ENCODE results near the gene KMO.

- TF ChIP-seq POLR2AphosphoS5 (IDR thresholded peaks at IDR 0.05; ENCODE audit: low read depth) (no peak), CTCF (conservative IDR thresholded peaks at IDR 0.05; ENCODE audit: low read depth in 2 of 2) (no peak)
Measured at GRCh38 chr1:241644259-241644658, 112.1 kb downstream of the KMO start.

All from GM23338 (cell line).